ENCODE measurements around the gene ICE1.

GRCh38 chr5:5373351-5373989 is 49.0 kb upstream of the ICE1 start:
- TF ChIP-seq POLR2A (IDR thresholded peaks at IDR 0.05; ENCODE audit: low read length): no peak
- TF ChIP-seq GATA1 (IDR thresholded peaks at IDR 0.05; ENCODE audit: low read depth, low read length): no peak
